GM21717 (cell line): ENCODE data around the gene SLC37A2.

Experiments used
- ATAC-seq: cut with Tn5 transposase; IDR thresholded peaks from one replicate; pipeline ENCODE4 v1.9.1; 2021; ENCODE audit warnings: mild to moderate bottlenecking, moderate library complexity; ENCODE audit not compliant: unreplicated experiment

The SLC37A2 gene

DNA sequence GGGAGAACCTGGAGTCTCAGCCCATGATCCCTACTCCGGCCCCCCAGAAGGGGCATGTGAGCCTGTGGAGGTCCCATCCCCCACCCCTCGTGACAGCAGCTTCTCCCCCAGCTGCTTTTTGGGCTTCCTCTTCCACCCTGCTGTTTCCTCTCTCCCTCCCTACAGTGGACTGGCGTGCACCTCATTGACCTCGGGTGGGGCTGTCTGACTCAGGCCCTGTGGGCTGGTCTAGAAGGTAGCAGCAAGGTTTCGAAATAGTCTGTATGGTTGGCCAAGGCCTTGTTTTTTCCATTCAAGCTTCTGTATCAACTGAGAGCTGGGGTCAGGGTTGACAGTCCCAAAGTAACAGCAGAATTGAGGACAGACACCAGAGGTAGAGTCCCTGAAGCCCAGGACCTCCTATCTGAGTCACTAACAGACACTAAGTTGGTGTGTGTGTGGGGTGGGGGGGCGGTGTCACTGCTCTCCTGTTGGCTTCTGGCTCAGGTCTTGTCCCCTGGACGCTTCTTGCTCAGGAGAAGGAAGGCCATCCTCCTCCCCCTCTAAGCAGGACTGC, 7.7 kb downstream of the SLC37A2 start:
- peak; percentile 57 for ATAC-seq

DNA sequence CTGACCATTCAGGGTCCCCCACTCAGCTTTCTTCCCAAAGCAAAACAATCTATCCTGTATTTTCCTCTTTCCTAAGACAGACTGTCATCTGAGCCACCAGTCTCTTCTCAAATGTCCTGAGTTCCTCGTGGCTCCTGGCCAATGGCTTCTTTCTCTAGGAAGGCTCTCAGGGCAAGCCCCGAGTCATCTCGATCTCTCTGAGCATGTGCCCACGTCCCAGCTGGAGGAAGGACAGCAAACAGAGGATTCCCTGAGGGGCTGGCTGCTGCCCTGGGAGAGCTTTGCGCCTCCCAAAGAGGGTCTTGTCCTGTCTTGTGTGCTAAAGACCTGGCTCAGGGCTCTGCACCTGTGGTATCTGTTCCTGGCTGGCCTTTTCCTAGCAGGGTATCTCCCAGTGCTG, 8.3 kb downstream of the SLC37A2 start:
- ATAC-seq: no peak

DNA sequence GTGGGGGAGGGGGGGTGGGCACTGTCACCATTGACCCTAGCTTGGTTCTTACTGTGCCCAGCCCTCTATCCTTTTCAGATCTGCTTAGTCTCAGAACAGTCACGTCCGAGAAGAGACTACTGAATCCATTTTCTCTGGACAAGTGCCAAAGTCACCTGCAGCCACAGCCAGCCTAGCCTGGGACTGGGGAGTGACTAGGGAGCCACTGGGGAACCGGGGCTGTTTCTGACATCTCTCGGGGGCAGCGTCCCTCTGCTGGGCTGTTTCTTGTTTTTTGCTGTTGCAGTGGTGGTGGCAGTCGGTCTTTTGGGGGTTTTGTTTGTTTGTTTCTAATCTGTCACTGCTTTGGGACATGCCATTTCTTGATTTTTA, 8.7 kb downstream of the SLC37A2 start:
- ATAC-seq: no peak

DNA sequence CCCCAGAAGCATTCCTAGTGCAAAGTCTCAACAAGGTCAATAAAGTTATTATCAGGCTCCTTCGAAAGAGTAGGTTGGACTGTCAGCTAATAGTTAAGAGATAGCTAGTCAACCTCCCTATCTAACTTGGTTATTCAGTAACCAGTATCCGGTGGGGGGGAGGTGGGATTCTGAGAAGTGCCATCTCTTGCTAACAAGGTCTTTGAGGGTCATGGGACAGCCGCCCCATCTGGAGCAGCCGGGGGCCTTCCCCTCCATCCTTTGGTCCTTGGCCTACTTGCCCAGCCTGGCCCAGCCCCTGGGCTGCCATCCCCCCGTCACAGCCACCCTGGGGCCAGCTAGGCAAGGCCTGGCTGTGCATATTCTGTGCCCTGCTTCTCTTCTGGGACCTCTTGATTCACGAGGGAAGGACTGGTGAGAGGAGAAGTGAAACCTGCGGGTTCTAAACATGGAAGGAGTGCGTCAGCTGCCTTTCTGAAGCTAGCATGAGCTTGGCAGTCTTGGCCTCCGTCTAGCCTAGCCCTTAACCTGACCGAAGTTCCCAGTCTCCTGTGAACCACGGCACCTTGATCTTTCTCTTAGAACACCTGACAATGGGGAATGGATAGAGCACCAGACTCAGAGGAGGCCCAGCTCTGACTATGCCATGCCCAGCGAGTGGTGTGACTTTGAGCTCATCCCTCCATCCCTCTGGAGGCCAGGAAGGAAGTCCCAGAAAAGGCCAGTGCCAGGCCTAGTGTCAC, 9.3 kb downstream of the SLC37A2 start:
- peak; percentile 90 for ATAC-seq

DNA sequence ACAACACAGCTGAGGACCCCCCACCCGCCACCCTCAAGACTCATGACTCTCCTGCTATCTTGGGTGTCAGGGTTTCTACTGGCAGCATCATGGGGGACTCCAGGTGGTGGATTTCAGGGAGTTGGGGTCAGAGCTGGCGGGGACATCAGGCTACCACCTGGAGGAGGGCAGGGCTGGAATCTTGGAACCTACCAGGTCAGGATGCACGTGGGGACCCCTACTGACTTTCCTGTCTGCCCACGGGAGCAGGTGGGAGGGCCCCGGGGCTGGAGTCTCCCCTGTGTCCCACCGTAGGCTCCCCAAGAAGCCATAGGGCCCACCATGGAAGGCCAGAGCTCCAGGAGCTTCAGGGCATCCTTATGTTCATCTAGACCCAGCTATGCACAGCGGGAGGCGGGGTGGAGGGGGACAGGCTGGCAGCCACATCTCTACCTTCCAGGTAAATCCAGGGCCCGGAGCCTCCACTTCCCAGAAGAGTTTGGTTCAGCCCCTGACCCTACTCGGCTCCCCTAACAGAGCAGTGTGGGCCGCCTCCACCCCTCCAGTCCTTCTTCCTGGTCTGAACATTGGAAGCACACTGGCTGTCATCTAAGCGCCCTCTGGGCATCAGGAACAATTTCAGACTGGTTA, 10.0 kb downstream of the SLC37A2 start:
- ATAC-seq: no peak

DNA sequence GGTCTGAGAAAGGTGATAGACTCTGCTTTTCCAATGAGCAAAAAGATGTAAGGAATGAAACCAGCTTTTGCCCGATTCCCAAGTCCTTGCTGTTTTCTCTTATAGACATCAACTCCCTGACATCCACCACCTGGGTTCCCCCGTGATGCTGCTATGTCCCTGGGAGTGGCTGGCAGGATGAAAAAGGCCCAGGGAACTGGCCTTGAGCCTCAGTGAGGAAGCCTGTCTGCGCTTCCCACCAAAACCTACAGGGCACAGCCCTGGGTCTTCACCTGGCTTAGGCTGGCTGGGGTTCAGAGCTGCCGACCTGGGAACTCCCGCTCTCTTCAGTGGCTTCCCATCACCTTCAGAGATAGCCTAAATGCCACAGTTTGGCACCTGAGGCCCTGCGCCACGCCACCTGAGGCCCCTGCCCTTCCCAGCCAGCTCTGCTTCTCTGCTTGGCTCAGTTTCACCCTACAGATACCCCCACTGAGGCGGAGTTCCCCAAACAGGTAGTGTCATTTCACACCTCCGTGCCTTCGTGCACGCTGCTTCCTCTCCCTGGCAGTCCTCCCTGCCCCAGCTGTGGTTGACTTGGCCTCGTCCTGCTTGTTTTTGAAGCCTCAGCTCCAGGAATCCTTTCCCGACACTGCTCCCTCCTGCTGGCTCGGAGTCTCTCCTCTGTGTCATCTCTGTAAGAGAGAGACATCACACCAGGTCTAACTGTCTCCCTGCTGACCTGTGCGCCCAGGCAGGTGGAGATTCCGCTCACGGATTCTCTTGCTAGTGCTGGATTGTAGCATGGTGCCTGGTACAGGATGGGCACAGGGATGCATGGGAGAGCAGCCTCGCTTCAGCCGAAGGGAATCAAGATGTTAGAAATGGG, 10.7 kb downstream of the SLC37A2 start:
- ATAC-seq: no peak

DNA sequence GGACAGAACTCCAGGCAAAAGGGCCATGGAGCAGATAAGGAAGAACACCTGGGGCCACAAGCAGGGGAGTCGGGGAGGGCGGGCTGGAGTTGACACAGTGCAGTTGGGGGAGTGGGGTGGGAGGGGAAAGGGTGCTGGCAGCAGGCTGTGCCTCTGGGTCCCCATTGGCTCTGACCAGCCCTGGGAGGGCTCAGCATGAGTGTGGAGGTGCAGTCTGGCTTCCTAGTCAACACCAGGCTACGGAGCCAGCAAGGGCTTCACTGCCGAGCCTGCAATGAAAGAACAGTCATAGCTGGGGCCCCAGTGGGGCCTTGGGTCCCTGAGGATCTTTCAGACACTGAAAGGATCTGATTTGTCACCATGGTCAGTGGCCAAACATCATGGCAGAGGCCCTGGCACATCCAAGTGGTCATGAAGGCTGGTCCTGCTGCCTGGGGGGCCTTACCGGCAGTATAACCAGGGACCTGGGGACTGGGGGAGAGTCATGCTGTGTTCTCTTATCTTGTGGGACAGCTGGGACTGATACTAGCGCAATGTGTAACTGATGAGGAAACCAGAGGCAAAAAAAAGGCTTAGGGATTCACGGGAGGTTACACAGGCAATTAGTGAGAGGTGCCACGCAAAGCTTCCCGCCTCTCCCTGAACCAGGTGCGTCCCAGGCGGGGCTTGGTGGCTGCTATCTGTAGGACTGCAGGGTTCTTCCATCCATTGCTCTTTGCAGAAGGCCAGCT, 11.6 kb downstream of the SLC37A2 start:
- ATAC-seq: no peak

DNA sequence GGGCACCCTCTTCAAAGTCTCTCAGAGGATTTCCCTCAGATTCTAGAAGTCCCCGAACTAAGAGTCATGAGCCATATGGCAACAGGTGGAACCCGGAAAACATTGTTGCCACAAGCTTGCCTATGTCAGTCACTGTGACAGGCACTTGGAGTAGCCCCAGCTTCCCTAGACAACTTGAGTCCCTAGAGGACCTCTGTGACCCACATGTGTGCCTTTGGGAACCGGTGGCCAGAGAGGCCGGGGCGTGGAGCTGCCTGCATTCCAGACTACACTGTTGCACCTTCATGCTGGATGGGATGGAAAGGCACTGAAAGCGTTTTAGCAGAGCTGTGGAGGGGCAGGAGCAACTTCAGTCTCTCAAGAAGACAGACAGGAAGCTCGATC, 12.1 kb downstream of the SLC37A2 start:
- ATAC-seq: no peak

DNA sequence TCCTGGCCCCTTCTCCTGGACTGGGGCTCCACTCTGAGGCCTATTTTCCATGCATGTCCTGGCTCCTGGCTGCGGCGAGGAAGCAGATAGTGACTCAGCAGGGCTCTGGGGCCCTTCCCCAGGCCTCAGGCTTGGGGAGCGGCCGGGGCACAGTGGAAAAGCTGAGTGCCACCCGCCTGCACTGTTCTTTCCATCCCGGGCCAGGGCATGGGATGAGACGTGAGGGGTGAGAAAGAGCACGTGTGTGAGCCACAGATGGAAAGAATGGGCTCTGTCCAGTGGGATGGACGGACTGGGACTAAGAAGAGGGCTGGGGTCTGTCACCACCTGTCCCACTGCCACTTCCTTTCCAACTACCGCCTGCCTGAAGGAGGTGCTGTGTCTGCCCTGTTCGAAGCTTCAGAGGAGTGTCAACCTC, 12.8 kb downstream of the SLC37A2 start:
- ATAC-seq: no peak

DNA sequence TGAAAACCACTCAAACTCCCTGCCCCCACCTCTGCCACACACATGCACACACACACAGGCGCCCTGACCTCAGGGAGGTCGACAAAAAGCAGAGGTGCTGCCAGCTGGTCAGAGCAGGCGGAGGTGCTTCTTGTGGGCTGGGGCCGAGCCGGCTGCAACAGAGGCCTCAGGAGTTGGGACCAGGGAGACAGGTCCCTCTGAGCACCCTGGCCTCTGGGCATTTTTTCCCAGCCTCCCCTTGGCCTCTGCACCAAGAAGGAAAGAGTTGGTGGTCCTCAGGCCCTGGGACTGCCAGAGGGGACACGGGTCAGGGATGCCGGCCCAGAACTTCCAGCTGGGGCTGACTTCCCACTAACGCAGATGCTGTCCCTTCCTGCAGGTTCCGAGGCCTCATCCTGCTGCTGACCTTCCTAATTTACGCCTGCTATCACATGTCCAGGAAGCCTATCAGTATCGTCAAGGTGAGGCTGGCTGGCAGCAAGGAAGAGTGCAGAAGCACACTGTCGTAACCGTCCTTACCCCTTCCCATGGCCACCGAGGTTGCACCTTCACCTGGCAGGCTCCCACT, 13.4 kb downstream of the SLC37A2 start:
- no peak for ATAC-seq

DNA sequence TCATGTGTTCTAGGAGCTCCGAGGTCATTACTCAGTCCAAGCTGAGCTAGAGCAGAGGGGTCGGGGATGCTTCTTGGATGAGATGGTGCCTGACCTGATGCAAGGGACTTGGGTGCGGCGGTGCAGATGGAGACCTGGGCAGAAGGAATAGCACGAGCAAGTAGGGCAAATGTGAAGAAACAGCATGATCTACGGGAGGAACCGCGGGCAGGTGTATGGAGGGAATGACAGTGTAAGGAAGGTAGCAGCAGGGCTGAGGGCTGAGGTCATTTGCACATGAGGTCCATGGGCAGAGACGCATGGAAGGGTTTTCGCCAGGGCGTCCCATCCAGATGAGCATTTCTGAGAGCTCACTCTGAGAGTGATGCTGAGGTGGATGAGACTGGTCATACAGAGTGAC, 14.9 kb downstream of the SLC37A2 start:
- ATAC-seq: no peak

DNA sequence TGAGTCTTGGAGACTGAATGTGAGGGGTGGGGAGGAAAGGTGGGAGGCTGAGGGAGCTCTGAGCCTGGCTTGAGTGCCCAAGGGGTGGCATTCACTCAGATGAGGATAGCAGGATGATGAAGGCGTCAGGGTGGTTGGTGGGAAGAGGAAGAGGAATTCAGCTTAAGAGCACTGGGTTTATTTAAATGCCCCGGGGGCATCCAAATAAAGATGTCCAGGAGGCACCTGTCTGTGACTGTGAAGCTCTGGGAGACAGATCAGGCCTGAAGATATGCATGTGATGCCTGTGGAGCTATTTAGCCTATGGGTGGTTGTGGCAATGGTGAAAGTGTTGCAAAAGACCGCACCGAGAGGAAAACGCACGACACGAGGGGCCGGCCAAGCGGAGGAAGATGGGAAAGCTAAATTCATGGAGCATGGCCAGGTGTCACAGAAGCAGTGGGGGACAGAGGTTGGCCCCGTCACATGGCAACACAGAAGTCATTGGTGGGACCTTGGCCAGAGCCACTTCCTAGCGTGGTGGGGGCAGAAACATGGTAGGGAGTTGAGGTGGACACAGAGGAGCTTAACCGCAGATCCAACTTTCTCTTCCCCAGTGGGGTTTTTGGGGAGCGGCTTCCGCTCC, 15.5 kb downstream of the SLC37A2 start:
- ATAC-seq: no peak

DNA sequence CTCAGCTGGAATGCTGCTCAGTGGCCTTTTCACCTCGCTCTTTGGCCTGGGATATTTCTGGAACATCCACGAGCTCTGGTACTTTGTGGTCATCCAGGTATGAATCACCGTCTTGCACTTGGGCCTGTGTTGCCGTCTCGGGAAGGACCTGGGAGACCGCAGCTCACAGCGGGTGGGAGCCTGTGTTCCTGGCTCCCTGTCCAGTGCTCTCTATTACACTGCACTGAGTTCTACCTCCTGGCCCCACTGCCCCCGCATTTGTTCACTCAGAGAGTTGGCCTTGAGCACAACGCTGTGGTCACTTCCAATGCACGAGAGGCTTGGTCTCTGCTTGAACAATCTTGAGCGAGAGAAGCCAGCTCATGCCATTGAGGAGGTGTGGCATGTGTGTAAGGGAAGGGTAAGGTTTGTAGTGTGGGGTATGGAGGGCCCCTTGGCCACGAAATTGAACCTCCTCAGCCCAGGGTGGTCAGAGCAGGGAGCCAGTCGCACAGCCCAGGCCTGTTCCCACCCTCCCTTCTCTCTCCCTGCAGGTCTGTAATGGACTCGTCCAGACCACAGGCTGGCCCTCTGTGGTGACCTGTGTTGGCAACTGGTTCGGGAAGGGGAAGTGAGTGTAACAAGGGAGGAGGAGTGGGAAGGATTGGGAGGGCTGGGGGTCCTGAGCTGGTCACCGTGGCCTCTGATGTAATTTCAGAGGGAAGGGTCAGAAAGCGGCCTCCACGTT, 16.2 kb downstream of the SLC37A2 start:
- ATAC-seq: no peak

DNA sequence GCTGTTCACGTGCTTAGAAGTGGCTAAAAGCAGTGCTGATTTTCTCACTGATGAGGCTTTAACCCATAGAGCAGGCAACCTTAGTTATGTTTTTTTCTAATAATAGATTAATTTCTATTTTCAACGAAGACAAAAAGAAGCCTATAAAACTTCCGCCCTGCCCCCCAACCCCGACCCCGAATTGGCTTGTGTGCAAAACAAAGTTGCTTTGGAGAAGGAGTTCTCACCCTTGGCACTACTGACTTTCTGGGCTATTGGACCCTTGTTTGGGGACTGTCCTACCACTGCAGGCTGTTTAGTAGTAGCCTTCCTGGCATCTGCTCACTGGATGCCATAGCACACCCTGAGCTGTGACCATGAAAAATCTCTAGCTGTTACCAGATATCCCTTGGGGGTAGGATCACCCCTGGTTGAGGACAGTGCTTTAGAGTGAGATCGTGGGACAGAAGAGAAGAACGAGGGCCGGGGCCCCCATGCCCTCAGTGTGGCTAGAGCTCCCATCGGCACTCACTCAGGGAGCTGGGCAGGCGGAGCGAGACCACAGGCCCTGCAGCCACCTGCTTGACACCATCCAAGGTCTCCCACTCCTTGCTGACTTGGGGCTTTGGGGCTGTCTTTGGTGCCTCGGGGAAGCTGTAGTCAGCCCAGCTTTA, 16.9 kb downstream of the SLC37A2 start:
- ATAC-seq: no peak

DNA sequence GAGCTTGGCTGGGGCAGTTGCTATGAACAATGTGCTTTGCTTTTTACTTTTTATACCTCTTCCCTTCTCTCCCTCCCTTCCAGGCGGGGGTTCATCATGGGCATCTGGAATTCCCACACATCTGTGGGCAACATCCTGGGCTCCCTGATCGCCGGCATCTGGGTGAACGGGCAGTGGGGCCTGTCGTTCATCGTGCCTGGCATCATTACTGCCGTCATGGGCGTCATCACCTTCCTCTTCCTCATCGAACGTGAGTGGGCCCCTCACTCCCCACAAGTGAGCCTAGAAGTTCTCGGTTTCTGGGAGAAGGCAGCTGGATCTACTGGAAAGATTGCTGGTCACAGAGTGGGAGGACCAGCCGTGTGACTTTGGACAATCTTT, 17.4 kb downstream of the SLC37A2 start:
- ATAC-seq: no peak

DNA sequence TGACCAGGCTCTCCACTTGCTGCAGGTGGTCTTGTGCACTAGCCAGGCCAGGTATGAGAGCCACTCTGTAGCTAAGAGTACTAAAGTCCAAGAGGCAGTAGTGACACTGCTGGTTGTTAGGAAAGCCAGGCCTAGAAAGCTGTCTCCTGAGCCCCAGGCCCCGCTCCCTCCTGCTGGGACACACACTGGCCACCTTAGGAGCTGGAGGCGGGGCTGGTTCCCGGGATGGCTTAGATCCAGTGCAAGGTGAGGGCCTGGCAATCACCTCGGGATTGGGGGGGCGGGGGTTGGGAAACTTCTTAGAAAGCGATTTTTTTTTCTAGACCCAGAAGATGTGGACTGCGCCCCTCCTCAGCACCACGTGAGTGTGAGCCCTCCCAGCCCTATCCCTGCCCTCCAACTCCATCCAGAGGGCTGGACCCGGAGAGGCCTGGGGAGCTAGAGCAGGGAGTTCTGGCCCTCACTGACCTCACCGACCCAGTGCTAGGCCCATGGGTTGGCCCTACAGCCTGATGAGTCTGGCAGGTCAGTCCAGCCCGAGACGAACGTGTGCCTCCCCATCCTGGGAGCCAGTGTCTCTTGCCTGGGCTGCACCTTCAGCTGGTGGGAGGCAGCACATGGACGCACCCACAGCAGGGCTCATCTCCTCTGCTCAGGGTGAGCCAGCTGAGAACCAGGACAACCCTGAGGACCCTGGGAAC, 18.1 kb downstream of the SLC37A2 start:
- no peak for ATAC-seq

DNA sequence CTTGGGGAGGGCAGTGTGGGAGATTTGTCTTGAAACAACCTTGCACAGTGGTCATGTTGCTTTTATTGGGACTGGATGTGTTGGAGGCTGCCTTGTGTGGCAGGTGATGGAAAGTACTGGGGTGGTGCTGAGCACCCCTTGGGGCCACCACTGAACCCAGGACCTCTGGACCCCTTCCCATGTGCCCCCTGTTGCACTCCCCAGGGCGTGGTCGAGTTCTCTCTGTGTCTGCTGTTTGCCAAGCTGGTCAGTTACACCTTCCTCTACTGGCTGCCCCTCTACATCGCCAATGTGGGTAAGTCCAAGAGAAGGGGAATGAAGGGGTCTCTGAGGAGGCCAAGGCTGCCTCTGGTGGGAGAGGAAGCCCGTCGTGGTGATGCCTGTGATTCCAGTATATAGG, 18.9 kb downstream of the SLC37A2 start:
- no peak for ATAC-seq

DNA sequence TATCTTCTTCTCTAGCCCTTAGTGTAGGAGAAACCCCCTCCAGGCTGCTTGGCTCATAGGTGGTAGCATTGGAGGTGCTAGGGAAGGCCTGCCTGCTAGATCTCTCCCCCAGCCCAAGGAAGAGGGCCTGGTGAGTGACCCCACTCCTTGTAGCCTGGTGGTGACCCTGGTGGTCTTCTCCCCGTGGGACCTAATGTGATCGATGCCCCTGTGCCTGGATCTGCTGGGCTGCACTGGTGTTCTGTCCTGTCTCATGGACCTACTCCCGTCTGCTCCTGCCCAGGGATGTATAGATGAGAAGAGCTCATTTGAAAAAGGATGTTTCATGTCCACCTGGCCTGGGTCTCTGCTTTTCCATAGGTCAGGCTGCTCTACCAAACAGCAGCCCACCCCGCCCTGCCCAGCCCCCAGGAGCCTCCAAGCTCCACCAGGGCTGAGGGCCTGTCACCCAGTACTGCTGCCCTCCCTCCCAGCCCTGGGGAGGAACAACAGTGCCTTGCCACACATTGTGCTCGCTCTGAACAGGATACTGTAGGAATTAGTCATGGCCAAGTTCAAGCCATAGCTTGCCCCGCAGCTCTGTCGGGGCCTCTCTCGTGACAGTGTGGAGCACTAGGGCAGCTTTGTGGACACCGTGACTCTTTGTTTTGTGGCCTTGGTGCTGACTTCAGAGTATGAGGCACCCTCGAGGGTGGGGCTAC, 19.7 kb downstream of the SLC37A2 start:
- no peak for ATAC-seq
